HEK293 (cell line): ENCODE data around the gene TMEM87B.

Experiments used
- KLF10 ChIP-seq: fragments of 450-650 bp; IDR thresholded peaks from 2 replicates; pipeline ENCODE4 v1.5.1; 2018; ENCODE audit warnings: missing biosample characterization, mild to moderate bottlenecking, missing genetic modification characterization
- PBX3 ChIP-seq: sonication (generic); formaldehyde crosslinking; IDR thresholded peaks from 2 replicates; pipeline ENCODE4 v1.8.1; 2022; ENCODE audit warnings: mild to moderate bottlenecking, moderate library complexity, missing genetic modification reagents
- ZNF138 ChIP-seq: fragments of 450-650 bp; formaldehyde crosslinking; IDR thresholded peaks from 2 replicates; pipeline ENCODE4 v1.5.1; 2016; ENCODE audit warnings: missing biosample characterization, missing genetic modification characterization, borderline replicate concordance
- ZNF18 ChIP-seq: fragments of 450-650 bp; formaldehyde crosslinking; IDR thresholded peaks from 2 replicates; pipeline ENCODE4 v1.5.1; 2016; ENCODE audit warnings: missing biosample characterization, missing genetic modification characterization
- ZNF391 ChIP-seq: fragments of 450-650 bp; formaldehyde crosslinking; IDR thresholded peaks from 2 replicates; pipeline ENCODE4 v1.5.1; 2016; ENCODE audit warnings: low read depth, missing biosample characterization, missing genetic modification characterization, borderline replicate concordance
- ZNF423 ChIP-seq: fragments of 450-650 bp; formaldehyde crosslinking; IDR thresholded peaks from 2 replicates; pipeline ENCODE4 v1.5.1; 2016; ENCODE audit warnings: missing biosample characterization, missing genetic modification characterization
- TF ChIP-seq, protein P1 (sequence below): fragments of 450-650 bp; formaldehyde crosslinking; IDR thresholded peaks from 2 replicates; pipeline ENCODE4 v1.5.1; 2016; ENCODE audit warnings: missing biosample characterization, missing genetic modification characterization
- TF ChIP-seq, protein P2 (sequence below): fragments of 450-650 bp; formaldehyde crosslinking; IDR thresholded peaks from 2 replicates; pipeline ENCODE4 v1.5.1; 2016; ENCODE audit warnings: missing biosample characterization, missing genetic modification characterization
- TF ChIP-seq, protein P3 (sequence below): fragments of 450-650 bp; formaldehyde crosslinking; IDR thresholded peaks from 2 replicates; pipeline ENCODE4 v1.5.1; 2016; ENCODE audit warnings: missing biosample characterization, missing genetic modification characterization

DNA sequence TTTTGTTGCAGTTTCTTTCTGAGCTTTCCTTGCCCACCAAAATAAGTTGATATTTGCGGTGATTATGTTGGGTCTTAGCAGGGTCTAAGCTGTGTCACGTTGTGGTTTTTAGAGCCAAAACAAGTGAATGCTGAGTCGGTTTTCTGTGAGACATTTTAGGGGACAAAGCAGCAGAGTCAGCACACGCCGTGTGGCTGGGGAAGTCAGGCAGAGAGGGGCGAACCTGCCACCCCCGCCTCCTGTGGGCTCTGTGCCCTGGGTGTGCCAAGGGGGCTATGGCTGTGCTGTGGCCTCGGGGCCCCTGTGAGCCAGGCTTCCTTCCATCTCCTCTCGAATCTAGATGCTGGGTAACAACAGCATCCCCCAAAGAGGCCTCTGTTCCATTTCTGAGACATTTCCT is 30.8 kb upstream of the TMEM87B start:
- TF ChIP-seq, protein P1, sequence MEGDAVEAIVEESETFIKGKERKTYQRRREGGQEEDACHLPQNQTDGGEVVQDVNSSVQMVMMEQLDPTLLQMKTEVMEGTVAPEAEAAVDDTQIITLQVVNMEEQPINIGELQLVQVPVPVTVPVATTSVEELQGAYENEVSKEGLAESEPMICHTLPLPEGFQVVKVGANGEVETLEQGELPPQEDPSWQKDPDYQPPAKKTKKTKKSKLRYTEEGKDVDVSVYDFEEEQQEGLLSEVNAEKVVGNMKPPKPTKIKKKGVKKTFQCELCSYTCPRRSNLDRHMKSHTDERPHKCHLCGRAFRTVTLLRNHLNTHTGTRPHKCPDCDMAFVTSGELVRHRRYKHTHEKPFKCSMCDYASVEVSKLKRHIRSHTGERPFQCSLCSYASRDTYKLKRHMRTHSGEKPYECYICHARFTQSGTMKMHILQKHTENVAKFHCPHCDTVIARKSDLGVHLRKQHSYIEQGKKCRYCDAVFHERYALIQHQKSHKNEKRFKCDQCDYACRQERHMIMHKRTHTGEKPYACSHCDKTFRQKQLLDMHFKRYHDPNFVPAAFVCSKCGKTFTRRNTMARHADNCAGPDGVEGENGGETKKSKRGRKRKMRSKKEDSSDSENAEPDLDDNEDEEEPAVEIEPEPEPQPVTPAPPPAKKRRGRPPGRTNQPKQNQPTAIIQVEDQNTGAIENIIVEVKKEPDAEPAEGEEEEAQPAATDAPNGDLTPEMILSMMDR (tag by site-specific recombination) = no peak
- TF ChIP-seq KLF10 (tag by site-specific recombination) = no peak
- TF ChIP-seq PBX3 (CRISPR knock-in tag) = no peak
- TF ChIP-seq, protein P2, sequence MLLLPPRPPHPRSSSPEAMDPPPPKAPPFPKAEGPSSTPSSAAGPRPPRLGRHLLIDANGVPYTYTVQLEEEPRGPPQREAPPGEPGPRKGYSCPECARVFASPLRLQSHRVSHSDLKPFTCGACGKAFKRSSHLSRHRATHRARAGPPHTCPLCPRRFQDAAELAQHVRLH (tag by site-specific recombination) = no peak
- TF ChIP-seq, protein P3, sequence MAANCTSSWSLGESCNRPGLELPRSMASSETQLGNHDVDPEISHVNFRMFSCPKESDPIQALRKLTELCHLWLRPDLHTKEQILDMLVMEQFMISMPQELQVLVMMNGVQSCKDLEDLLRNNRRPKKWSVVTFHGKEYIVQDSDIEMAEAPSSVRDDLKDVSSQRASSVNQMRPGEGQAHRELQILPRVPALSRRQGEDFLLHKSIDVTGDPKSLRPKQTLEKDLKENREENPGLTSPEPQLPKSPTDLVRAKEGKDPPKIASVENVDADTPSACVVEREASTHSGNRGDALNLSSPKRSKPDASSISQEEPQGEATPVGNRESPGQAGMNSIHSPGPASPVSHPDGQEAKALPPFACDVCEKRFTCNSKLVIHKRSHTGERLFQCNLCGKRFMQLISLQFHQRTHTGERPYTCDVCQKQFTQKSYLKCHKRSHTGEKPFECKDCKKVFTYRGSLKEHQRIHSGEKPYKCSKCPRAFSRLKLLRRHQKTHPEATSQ (tag by site-specific recombination) = no peak
- no peak for TF ChIP-seq ZNF391 (tag by site-specific recombination)
- no peak for TF ChIP-seq ZNF138
- TF ChIP-seq ZNF423 (tag by site-specific recombination) = no peak
- TF ChIP-seq ZNF18 (tag by site-specific recombination) = no peak
